Lower leg skin (tissue), 3 donors: ENCODE data around the gene FETUB.

Experiments
- POLR2A ChIP-seq, 2 donors: fragments of 450-650 bp; IDR thresholded peaks; one replicate each; pipeline ENCODE4 v1.6.1; 2016 to 2017; ENCODE audit warnings: antibody characterized with exemption in 2 of 2, mild to moderate bottlenecking in 1 of 2, moderate library complexity in 1 of 2
- TF ChIP-seq, protein P1 (sequence below), 3 donors: fragments of 450-650 bp; IDR thresholded peaks; one replicate each; pipeline ENCODE4 v1.5.1; 2016; ENCODE audit warnings: antibody characterized with exemption in 3 of 3, mild to moderate bottlenecking in 3 of 3, moderate library complexity in 2 of 3

DNA sequence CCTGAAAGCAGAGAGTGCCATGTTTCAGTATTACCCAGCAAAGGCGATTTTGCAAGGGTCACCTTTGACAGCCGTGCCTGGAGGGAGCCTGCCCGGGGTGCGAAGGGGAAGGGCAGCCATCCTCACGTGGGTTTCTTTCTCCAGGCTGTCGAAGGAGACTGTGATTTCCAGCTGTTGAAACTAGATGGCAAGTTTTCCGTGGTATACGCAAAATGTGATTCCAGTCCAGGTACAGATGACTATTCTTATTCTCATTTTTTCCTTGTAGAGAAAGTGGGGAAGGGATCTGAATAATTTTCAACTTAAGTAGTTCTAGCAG is 23.9 kb upstream of the FETUB start:
- TF ChIP-seq, protein P1, sequence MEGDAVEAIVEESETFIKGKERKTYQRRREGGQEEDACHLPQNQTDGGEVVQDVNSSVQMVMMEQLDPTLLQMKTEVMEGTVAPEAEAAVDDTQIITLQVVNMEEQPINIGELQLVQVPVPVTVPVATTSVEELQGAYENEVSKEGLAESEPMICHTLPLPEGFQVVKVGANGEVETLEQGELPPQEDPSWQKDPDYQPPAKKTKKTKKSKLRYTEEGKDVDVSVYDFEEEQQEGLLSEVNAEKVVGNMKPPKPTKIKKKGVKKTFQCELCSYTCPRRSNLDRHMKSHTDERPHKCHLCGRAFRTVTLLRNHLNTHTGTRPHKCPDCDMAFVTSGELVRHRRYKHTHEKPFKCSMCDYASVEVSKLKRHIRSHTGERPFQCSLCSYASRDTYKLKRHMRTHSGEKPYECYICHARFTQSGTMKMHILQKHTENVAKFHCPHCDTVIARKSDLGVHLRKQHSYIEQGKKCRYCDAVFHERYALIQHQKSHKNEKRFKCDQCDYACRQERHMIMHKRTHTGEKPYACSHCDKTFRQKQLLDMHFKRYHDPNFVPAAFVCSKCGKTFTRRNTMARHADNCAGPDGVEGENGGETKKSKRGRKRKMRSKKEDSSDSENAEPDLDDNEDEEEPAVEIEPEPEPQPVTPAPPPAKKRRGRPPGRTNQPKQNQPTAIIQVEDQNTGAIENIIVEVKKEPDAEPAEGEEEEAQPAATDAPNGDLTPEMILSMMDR (IDR thresholded peaks at IDR 0.05) = no peak
- no peak for TF ChIP-seq POLR2A (IDR thresholded peaks at IDR 0.05)
